ENCODE measurements around the gene ALS2CL. TPM values are rescaled to one million over a fixed set of nuclear protein-coding genes. Genes with fewer than 3 reads are reported as not detected.

The ALS2CL gene
- total RNA-seq, 1 donor from 2014 or later, result 13.5 TPM

GRCh38 chr3:46710229-46710628, 16.8 kb upstream of the ALS2CL start:
- H2AFZ ChIP-seq (ENCODE audit: low read depth, low read length), result no peak overlapping the region
- Mint-ChIP-seq H3K27me3 (ENCODE audit: low read depth, unreplicated experiment) (peaks cover 28% of the 10 kb centered on the region), H3K36me3 (ENCODE audit: low read depth, unreplicated experiment) (peaks cover 2% of the 10 kb centered on the region), H3K4me1 (ENCODE audit: low read depth, unreplicated experiment) (peaks cover 12% of the 10 kb centered on the region), H3K9me3 (ENCODE audit: unreplicated experiment) (peaks cover 1% of the 10 kb centered on the region), H3K27ac (ENCODE audit: unreplicated experiment) (no peak overlapping the region), H3K4me3 (ENCODE audit: unreplicated experiment) (no peak overlapping the region)
- no peak for TF ChIP-seq EZH2 (IDR thresholded peaks at IDR 0.05; ENCODE audit: insufficient read depth, low read length)
- TF ChIP-seq CTCF (IDR thresholded peaks at IDR 0.05; ENCODE audit: insufficient read depth, low read depth, low read length), result no peak
- H4K20me1 ChIP-seq (ENCODE audit: insufficient read depth, low read length), result no peaks in the 10 kb centered on the region
- H3K4me2 ChIP-seq (ENCODE audit: low read length), result no peak overlapping the region
- FAIRE-seq, result no peak
- H3K79me2 ChIP-seq (ENCODE audit: insufficient read depth, low read length), result no peaks in the 10 kb centered on the region
- no peak overlapping the region for H3K9ac ChIP-seq (ENCODE audit: low read length)
- H3K9me3 ChIP-seq (ENCODE audit: insufficient read depth, low read depth, low read length), result no peaks in the 10 kb centered on the region
- no peaks in the 10 kb centered on the region for H3K27me3 ChIP-seq (ENCODE audit: insufficient read depth, low read length)
- DNase-seq (ENCODE audit: low read depth), result no peak
- no peak overlapping the region for H3K4me3 ChIP-seq (ENCODE audit: insufficient read depth, low read depth, low read length)
- H3K27ac ChIP-seq (ENCODE audit: low read depth, low read length), result no peak overlapping the region
- peaks cover 8% of the 10 kb centered on the region for H3K4me1 ChIP-seq (ENCODE audit: insufficient read depth, low read length)
- no peaks in the 10 kb centered on the region for H3K36me3 ChIP-seq (ENCODE audit: insufficient read depth, low read length)

GRCh38 chr3:46709721-46710120, 16.2 kb upstream of the ALS2CL start:
- Mint-ChIP-seq H3K36me3 (ENCODE audit: low read depth, unreplicated experiment) (peaks cover 2% of the 10 kb centered on the region), H3K9me3 (ENCODE audit: unreplicated experiment) (peaks cover 1% of the 10 kb centered on the region), H3K4me3 (ENCODE audit: unreplicated experiment) (no peak overlapping the region), H3K4me1 (ENCODE audit: low read depth, unreplicated experiment) (peaks cover 14% of the 10 kb centered on the region), H3K27me3 (ENCODE audit: low read depth, unreplicated experiment) (peaks cover 22% of the 10 kb centered on the region), H3K27ac (ENCODE audit: unreplicated experiment) (no peak overlapping the region)
- Histone ChIP-seq H3K36me3 (ENCODE audit: insufficient read depth, low read length) (no peaks in the 10 kb centered on the region), H3K27me3 (ENCODE audit: insufficient read depth, low read length) (no peaks in the 10 kb centered on the region), H2AFZ (ENCODE audit: low read depth, low read length) (no peak overlapping the region), H3K79me2 (ENCODE audit: insufficient read depth, low read length) (no peaks in the 10 kb centered on the region), H3K4me3 (ENCODE audit: insufficient read depth, low read depth, low read length) (no peak overlapping the region), H3K27ac (ENCODE audit: low read depth, low read length) (no peak overlapping the region), H3K4me1 (ENCODE audit: insufficient read depth, low read length) (peaks cover 8% of the 10 kb centered on the region), H3K4me2 (ENCODE audit: low read length) (no peak overlapping the region), H3K9ac (ENCODE audit: low read length) (no peak overlapping the region), H3K9me3 (ENCODE audit: insufficient read depth, low read depth, low read length) (no peaks in the 10 kb centered on the region), H4K20me1 (ENCODE audit: insufficient read depth, low read length) (no peaks in the 10 kb centered on the region)
- FAIRE-seq (no peak), DNase-seq (ENCODE audit: low read depth) (no peak)
- TF ChIP-seq EZH2 (IDR thresholded peaks at IDR 0.05; ENCODE audit: insufficient read depth, low read length) (no peak), CTCF (IDR thresholded peaks at IDR 0.05; ENCODE audit: insufficient read depth, low read depth, low read length) (no peak)

GRCh38 chr3:46709157-46709654, 15.7 kb upstream of the ALS2CL start:
- no peak overlapping the region for H3K9ac ChIP-seq (ENCODE audit: low read length)
- H2AFZ ChIP-seq (ENCODE audit: low read depth, low read length), result no peak overlapping the region
- Mint-ChIP-seq H3K27me3 (ENCODE audit: low read depth, unreplicated experiment) (peaks cover 22% of the 10 kb centered on the region), H3K9me3 (ENCODE audit: unreplicated experiment) (peaks cover 1% of the 10 kb centered on the region), H3K4me1 (ENCODE audit: low read depth, unreplicated experiment) (peaks cover 14% of the 10 kb centered on the region), H3K4me3 (ENCODE audit: unreplicated experiment) (no peak overlapping the region), H3K27ac (ENCODE audit: unreplicated experiment) (no peak overlapping the region), H3K36me3 (ENCODE audit: low read depth, unreplicated experiment) (peaks cover 2% of the 10 kb centered on the region)
- no peaks in the 10 kb centered on the region for H3K9me3 ChIP-seq (ENCODE audit: insufficient read depth, low read depth, low read length)
- no peaks in the 10 kb centered on the region for H3K79me2 ChIP-seq (ENCODE audit: insufficient read depth, low read length)
- H3K4me3 ChIP-seq (ENCODE audit: insufficient read depth, low read depth, low read length), result no peak overlapping the region
- DNase-seq (ENCODE audit: low read depth), result no peak
- TF ChIP-seq CTCF (IDR thresholded peaks at IDR 0.05; ENCODE audit: insufficient read depth, low read depth, low read length), result no peak
- no peak for TF ChIP-seq EZH2 (IDR thresholded peaks at IDR 0.05; ENCODE audit: insufficient read depth, low read length)
- H3K27me3 ChIP-seq (ENCODE audit: insufficient read depth, low read length), result no peaks in the 10 kb centered on the region
- no peaks in the 10 kb centered on the region for H4K20me1 ChIP-seq (ENCODE audit: insufficient read depth, low read length)
- no peak for FAIRE-seq
- no peak overlapping the region for H3K27ac ChIP-seq (ENCODE audit: low read depth, low read length)
- H3K36me3 ChIP-seq (ENCODE audit: insufficient read depth, low read length), result no peaks in the 10 kb centered on the region
- peaks cover 8% of the 10 kb centered on the region for H3K4me1 ChIP-seq (ENCODE audit: insufficient read depth, low read length)
- H3K4me2 ChIP-seq (ENCODE audit: low read length), result no peak overlapping the region

All from astrocyte (in vitro differentiated cells and primary cell).